ENCODE results near the gene ZNF275. TPM values are rescaled to one million over a fixed set of nuclear protein-coding genes. Genes with fewer than 3 reads are reported as not detected.

The ZNF275 gene
- total and polyA plus RNA-seq, 2 donors from 2014 or later, result 4.3 to 11.2 TPM

DNA sequence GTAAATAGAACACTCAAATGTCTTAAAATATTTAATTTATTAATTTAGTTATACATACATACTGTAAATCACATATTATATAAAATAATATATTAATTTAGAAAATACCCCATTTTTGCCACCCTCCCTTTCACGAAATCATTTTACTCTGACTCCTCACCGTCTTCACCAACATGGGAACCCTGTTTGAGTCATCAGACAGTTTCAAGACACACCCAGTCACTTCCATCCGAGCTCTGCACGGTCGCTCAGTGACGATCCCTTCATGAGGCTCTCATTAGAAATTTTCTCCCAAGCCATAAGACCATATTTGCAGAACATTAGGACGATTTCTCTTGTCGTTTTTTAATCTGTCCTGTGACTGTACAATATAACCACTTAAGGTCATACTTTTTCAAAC is 14.5 kb downstream of the ZNF275 start:
- peaks cover 0 to 17% (median 13%) of the 10 kb centered on the region in 3 donors for H3K36me3 ChIP-seq (ENCODE audit: control insufficient read depth in 2 of 3, insufficient read depth in 3 of 3, low read length in 3 of 3)
- intact Hi-C loops (cut with DNase I), result no loop called here
- no peak overlapping the region for H3K4me3 ChIP-seq (ENCODE audit: low read length in 3 of 3)
- DNase-seq (no peak), FAIRE-seq (no peak)
- H3K27ac ChIP-seq (ENCODE audit: low read depth in 2 of 2, low read length in 2 of 2), result no peak overlapping the region
- H3K27me3 ChIP-seq (ENCODE audit: control insufficient read depth, insufficient read depth, low read length), result no peaks in the 10 kb centered on the region
- TF ChIP-seq, protein P1, sequence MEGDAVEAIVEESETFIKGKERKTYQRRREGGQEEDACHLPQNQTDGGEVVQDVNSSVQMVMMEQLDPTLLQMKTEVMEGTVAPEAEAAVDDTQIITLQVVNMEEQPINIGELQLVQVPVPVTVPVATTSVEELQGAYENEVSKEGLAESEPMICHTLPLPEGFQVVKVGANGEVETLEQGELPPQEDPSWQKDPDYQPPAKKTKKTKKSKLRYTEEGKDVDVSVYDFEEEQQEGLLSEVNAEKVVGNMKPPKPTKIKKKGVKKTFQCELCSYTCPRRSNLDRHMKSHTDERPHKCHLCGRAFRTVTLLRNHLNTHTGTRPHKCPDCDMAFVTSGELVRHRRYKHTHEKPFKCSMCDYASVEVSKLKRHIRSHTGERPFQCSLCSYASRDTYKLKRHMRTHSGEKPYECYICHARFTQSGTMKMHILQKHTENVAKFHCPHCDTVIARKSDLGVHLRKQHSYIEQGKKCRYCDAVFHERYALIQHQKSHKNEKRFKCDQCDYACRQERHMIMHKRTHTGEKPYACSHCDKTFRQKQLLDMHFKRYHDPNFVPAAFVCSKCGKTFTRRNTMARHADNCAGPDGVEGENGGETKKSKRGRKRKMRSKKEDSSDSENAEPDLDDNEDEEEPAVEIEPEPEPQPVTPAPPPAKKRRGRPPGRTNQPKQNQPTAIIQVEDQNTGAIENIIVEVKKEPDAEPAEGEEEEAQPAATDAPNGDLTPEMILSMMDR (IDR thresholded peaks at IDR 0.05; ENCODE audit: borderline replicate concordance, extremely low read depth, insufficient read depth), result no peak
- no peak overlapping the region for H3K9ac ChIP-seq (ENCODE audit: low read length in 3 of 3)
- H3K9me3 ChIP-seq (ENCODE audit: control insufficient read depth in 2 of 3, insufficient read depth in 1 of 3, low read length in 3 of 3), result no peaks in the 10 kb centered on the region
- H3K4me1 ChIP-seq (ENCODE audit: control insufficient read depth in 2 of 3, insufficient read depth in 2 of 3, low read depth in 1 of 3, low read length in 3 of 3), result no peaks in the 10 kb centered on the region

- intact Hi-C loops (cut with DNase I), result no loop called here
- Histone ChIP-seq H3K9ac (ENCODE audit: low read length in 3 of 3) (no peak overlapping the region), H3K36me3 (ENCODE audit: control insufficient read depth in 2 of 3, insufficient read depth in 3 of 3, low read length in 3 of 3) (peaks cover 0 to 11% (median 10%) of the 10 kb centered on the region in 3 donors), H3K4me1 (ENCODE audit: control insufficient read depth in 2 of 3, insufficient read depth in 2 of 3, low read depth in 1 of 3, low read length in 3 of 3) (no peaks in the 10 kb centered on the region), H3K27me3 (ENCODE audit: control insufficient read depth, insufficient read depth, low read length) (no peaks in the 10 kb centered on the region), H3K9me3 (ENCODE audit: control insufficient read depth in 2 of 3, insufficient read depth in 1 of 3, low read length in 3 of 3) (no peaks in the 10 kb centered on the region), H3K4me3 (ENCODE audit: low read length in 3 of 3) (no peak overlapping the region), H3K27ac (ENCODE audit: low read depth in 2 of 2, low read length in 2 of 2) (no peak overlapping the region)
- no peak for FAIRE-seq
- TF ChIP-seq, protein P1 (IDR thresholded peaks at IDR 0.05; ENCODE audit: borderline replicate concordance, extremely low read depth, insufficient read depth), result no peak
- DNase-seq, result no peak
Measured at GRCh38 chrX:153349952-153350351, 16.0 kb downstream of the ZNF275 start.

DNA sequence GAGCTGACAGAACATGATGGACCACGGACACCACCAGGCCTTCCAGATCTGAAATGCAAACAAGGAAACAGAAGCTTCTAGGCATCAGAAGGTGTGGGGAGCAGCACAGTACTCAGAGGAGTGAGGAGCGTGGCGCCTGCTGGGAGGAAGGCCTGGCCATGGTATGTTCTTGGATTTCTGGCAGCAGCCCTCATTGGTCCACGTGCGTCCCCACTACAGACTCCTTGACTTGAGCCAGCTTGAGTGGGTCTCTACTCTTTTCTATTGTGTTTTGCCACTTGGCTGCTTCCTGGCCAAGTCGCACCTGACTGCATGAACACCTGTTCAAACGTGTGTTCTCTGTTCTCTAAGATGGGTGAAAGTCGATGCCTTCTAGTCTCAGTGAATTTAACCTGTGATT is 18.0 kb downstream of the ZNF275 start:
- intact Hi-C loops (cut with DNase I), result no loop called here
- FAIRE-seq, result no peak
- no peak for DNase-seq
- H3K9me3 ChIP-seq (ENCODE audit: control insufficient read depth in 2 of 3, insufficient read depth in 1 of 3, low read length in 3 of 3), result no peaks in the 10 kb centered on the region
- no peak overlapping the region for H3K27ac ChIP-seq (ENCODE audit: low read depth in 2 of 2, low read length in 2 of 2)
- H3K4me1 ChIP-seq (ENCODE audit: control insufficient read depth in 2 of 3, insufficient read depth in 2 of 3, low read depth in 1 of 3, low read length in 3 of 3), result no peaks in the 10 kb centered on the region
- H3K36me3 ChIP-seq (ENCODE audit: control insufficient read depth in 2 of 3, insufficient read depth in 3 of 3, low read length in 3 of 3), result peaks cover 0 to 11% (median 6%) of the 10 kb centered on the region in 3 donors
- TF ChIP-seq, protein P1 (IDR thresholded peaks at IDR 0.05; ENCODE audit: borderline replicate concordance, extremely low read depth, insufficient read depth), result no peak
- no peak overlapping the region for H3K4me3 ChIP-seq (ENCODE audit: low read length in 3 of 3)
- no peak overlapping the region for H3K9ac ChIP-seq (ENCODE audit: low read length in 3 of 3)
- no peaks in the 10 kb centered on the region for H3K27me3 ChIP-seq (ENCODE audit: control insufficient read depth, insufficient read depth, low read length)

DNA sequence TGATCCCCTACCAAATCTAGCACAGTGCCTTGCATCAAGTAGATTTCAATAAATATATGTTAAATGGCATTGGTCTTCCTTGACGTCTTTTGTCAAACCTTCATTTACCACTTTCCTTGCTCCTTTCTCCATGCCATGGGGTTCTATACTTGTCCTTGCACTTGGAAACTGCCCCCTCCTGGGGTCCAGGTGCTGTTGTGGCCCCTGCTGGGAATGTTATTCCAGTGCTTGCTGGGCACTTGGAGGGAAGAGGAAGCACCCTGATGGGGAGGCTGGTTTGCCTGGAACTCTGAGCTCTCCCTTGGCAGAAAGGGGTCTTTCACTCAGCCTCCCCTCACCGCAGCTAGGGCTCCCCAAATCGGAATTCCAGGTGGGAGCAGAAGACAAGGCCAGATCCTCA is 18.9 kb downstream of the ZNF275 start:
- no peak for FAIRE-seq
- no peak overlapping the region for H3K9ac ChIP-seq (ENCODE audit: low read length in 3 of 3)
- TF ChIP-seq, protein P1 (IDR thresholded peaks at IDR 0.05; ENCODE audit: borderline replicate concordance, extremely low read depth, insufficient read depth), result no peak
- no peak for DNase-seq
- intact Hi-C loops (cut with DNase I), result no loop called here
- peaks cover 0 to 11% (median 5%) of the 10 kb centered on the region in 3 donors for H3K36me3 ChIP-seq (ENCODE audit: control insufficient read depth in 2 of 3, insufficient read depth in 3 of 3, low read length in 3 of 3)
- H3K4me3 ChIP-seq (ENCODE audit: low read length in 3 of 3), result no peak overlapping the region
- no peaks in the 10 kb centered on the region for H3K27me3 ChIP-seq (ENCODE audit: control insufficient read depth, insufficient read depth, low read length)
- no peak overlapping the region for H3K27ac ChIP-seq (ENCODE audit: low read depth in 2 of 2, low read length in 2 of 2)
- H3K9me3 ChIP-seq (ENCODE audit: control insufficient read depth in 2 of 3, insufficient read depth in 1 of 3, low read length in 3 of 3), result no peaks in the 10 kb centered on the region
- H3K4me1 ChIP-seq (ENCODE audit: control insufficient read depth in 2 of 3, insufficient read depth in 2 of 3, low read depth in 1 of 3, low read length in 3 of 3), result no peaks in the 10 kb centered on the region

Data from kidney (tissue), 14 donors.